Measurements from ENCODE around the gene TTN.

Gene TTN

DNA sequence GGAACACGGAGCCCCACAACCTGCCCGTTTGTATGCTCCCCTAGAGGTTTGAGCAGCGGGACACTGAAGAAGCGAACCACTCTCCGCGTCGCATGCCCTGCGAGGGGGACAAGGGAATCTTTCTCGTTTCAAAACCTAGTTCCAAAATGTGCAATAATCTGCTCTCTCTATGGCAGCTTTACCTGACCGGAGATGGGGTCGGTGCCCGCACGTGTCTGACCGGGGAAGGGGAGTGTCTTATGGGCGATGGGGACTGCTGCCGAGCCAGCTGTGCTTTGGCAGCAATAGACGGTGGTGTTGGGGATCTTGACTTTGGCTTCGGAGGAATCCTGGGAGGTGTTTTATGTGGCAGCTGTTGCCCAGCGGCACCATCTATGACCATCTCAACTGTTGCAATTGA is 7.9 kb downstream of the TTN start:
- peaks cover 16% of the 10 kb centered on the region for H3K4me1 Mint-ChIP-seq
- H3K27me3 Mint-ChIP-seq (ENCODE audit: low read depth): peaks cover 5% of the 10 kb centered on the region
- no peak overlapping the region for H3K4me3 Mint-ChIP-seq
- TF ChIP-seq, protein P1, sequence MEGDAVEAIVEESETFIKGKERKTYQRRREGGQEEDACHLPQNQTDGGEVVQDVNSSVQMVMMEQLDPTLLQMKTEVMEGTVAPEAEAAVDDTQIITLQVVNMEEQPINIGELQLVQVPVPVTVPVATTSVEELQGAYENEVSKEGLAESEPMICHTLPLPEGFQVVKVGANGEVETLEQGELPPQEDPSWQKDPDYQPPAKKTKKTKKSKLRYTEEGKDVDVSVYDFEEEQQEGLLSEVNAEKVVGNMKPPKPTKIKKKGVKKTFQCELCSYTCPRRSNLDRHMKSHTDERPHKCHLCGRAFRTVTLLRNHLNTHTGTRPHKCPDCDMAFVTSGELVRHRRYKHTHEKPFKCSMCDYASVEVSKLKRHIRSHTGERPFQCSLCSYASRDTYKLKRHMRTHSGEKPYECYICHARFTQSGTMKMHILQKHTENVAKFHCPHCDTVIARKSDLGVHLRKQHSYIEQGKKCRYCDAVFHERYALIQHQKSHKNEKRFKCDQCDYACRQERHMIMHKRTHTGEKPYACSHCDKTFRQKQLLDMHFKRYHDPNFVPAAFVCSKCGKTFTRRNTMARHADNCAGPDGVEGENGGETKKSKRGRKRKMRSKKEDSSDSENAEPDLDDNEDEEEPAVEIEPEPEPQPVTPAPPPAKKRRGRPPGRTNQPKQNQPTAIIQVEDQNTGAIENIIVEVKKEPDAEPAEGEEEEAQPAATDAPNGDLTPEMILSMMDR (IDR thresholded peaks at IDR 0.05; ENCODE audit: unreplicated experiment in 3 of 3): no peak
- no peak overlapping the region for H3K27ac Mint-ChIP-seq
- H3K9me3 Mint-ChIP-seq: no peaks in the 10 kb centered on the region
- no peaks in the 10 kb centered on the region for H3K36me3 Mint-ChIP-seq (ENCODE audit: low read depth)

DNA sequence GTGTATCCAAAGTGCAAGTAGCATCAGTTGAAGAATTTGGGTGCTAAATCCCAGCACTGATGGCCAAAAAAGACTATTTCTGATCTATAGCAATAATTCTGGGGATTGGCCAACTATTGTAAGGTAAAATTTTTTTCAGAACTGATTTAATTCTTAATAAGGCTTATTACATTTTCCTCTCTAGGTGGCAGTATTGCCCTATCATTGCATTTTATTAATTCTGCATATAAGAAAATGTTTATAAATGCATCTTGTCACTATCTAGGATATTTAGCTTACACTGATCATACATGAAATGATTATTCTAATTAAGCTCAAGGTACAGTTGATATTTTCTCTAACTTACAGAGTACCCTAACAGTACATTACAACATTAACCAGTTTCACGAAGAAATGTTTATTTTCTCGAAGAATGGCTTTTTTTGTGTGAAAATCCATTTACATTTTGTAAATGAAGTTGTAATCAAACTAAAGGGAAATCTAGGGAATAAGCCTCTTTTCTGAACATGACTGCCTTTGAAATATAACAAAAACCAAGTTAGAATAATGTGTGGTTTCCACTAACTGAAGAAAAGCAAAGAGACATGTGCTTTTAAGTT is 11.0 kb downstream of the TTN start:
- H3K4me1 Mint-ChIP-seq: peaks cover 10% of the 10 kb centered on the region
- H3K9me3 Mint-ChIP-seq: no peaks in the 10 kb centered on the region
- TF ChIP-seq, protein P1 (IDR thresholded peaks at IDR 0.05; ENCODE audit: unreplicated experiment in 3 of 3): peak; percentile 58 to 67 (median 58)
- no peak overlapping the region for H3K27ac Mint-ChIP-seq
- H3K4me3 Mint-ChIP-seq: no peak overlapping the region
- no peaks in the 10 kb centered on the region for H3K36me3 Mint-ChIP-seq (ENCODE audit: low read depth)
- no peaks in the 10 kb centered on the region for H3K27me3 Mint-ChIP-seq (ENCODE audit: low read depth)

DNA sequence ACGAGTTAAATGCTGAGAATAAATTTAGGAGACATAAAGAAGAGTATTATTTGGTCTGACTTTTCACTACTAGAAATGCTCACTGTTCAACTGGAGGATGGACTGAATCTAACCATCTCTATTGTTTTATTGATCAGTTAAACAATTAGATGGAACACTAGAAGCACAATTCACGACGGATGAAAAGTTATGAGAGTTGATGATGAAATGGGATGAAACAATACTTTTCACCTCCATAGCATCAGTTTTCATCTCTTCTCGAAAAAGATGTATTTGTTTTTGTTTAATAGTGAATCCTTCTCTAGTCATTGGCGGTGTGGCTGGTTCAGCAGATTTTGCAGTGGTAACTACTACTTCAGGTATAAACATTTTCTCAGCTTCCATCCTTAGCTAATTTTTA is 19.3 kb downstream of the TTN start:
- H3K9me3 Mint-ChIP-seq: no peaks in the 10 kb centered on the region
- no peak overlapping the region for H3K4me3 Mint-ChIP-seq
- H3K36me3 Mint-ChIP-seq (ENCODE audit: low read depth): no peaks in the 10 kb centered on the region
- no peaks in the 10 kb centered on the region for H3K27me3 Mint-ChIP-seq (ENCODE audit: low read depth)
- H3K27ac Mint-ChIP-seq: no peak overlapping the region
- TF ChIP-seq, protein P1 (IDR thresholded peaks at IDR 0.05; ENCODE audit: unreplicated experiment in 3 of 3): no peak
- H3K4me1 Mint-ChIP-seq: no peaks in the 10 kb centered on the region

DNA sequence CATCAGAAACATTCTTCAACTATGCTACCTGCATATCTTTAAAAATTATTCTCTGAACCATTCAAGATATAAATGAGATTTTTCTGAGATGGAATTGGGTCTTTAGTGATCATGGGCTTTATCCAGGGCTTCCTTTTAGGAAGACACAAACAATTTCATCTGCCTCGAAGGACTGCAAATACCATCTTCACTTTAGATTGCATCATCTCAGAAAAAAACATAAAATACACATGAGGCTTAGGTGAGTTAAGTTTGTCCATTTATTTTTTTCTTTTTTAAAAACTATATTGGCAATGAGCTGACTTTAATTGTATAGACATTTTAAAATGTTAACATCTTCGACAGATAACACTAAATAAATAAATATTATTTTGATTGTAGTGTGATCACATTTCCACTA is 20.1 kb downstream of the TTN start:
- Mint-ChIP-seq H3K27me3 (ENCODE audit: low read depth) (no peaks in the 10 kb centered on the region), H3K4me1 (no peaks in the 10 kb centered on the region), H3K9me3 (no peaks in the 10 kb centered on the region), H3K27ac (no peak overlapping the region), H3K36me3 (ENCODE audit: low read depth) (no peaks in the 10 kb centered on the region), H3K4me3 (no peak overlapping the region)
- TF ChIP-seq, protein P1 (IDR thresholded peaks at IDR 0.05; ENCODE audit: unreplicated experiment in 3 of 3): no peak

DNA sequence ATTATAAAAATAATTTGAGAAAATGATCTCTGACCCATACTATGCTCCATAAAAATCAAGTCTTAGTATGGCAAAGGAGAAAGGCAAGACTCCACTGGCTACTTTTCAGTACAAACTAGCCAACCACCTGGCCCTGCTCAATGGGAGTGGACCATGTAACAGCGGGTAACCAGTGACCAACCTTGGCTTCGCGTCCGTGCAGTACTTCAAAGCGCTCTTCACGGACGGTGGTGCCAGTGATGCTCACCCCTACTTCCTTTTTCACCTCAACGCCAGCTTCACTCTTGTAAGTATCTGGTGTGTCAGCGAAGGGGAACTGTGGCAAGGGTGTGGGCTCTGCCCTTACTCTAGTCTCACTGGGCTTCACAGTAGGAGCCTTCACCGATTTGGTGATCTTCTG is 23.3 kb downstream of the TTN start:
- TF ChIP-seq, protein P1 (IDR thresholded peaks at IDR 0.05; ENCODE audit: unreplicated experiment in 3 of 3): no peak
- H3K27me3 Mint-ChIP-seq (ENCODE audit: low read depth): no peaks in the 10 kb centered on the region
- H3K4me3 Mint-ChIP-seq: no peak overlapping the region
- no peaks in the 10 kb centered on the region for H3K4me1 Mint-ChIP-seq
- no peak overlapping the region for H3K27ac Mint-ChIP-seq
- no peaks in the 10 kb centered on the region for H3K36me3 Mint-ChIP-seq (ENCODE audit: low read depth)
- H3K9me3 Mint-ChIP-seq: no peaks in the 10 kb centered on the region

DNA sequence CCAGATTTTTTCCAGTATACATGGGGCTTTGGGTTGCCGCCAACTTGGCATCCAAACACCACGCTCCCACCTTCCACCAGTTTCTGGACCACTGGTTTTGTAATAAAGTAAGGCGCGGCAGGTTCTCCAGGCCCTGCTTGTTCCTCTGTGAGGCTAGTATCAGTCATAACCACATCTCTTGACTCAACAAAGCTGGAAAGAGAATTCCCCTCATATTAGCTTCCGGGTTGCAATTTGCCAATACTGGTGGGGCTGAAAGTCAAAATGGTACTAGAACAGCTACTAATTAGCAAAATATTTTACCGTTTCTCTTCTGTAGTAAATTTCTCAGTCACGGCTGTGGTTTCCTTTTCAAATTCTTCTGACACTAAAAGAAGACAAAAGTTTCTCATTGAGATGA is 25.0 kb downstream of the TTN start:
- H3K27me3 Mint-ChIP-seq (ENCODE audit: low read depth): no peaks in the 10 kb centered on the region
- H3K27ac Mint-ChIP-seq: no peak overlapping the region
- no peak overlapping the region for H3K4me3 Mint-ChIP-seq
- TF ChIP-seq, protein P1 (IDR thresholded peaks at IDR 0.05; ENCODE audit: unreplicated experiment in 3 of 3): no peak
- H3K9me3 Mint-ChIP-seq: no peaks in the 10 kb centered on the region
- H3K36me3 Mint-ChIP-seq (ENCODE audit: low read depth): no peaks in the 10 kb centered on the region
- H3K4me1 Mint-ChIP-seq: no peaks in the 10 kb centered on the region
